DMS114 treated with DMSO at 0.1 percent for 48 hours (cell line): ENCODE data around the gene OPN1LW.
"Not testable (repeated sequence)": the region's sequence is repeated elsewhere in the genome, so short reads cannot be mapped to it uniquely, and the experiment has no call there.

ENCODE experiments used
- DNase-seq: peaks from one replicate; lab custom pipeline; 2025; ENCODE audit not compliant: unreplicated experiment; lab: John Stamatoyannopoulos, UW

Gene OPN1LW

GRCh38 chrX:154132366-154132765, 11.7 kb upstream of the OPN1LW start:
- no peak for DNase-seq

- DNase-seq, result no peak
Measured at GRCh38 chrX:154135458-154136229, 8.4 kb upstream of the OPN1LW start.

- DNase-seq, result peak; percentile 14
Measured at GRCh38 chrX:154136627-154137161, 7.3 kb upstream of the OPN1LW start.

GRCh38 chrX:154138857-154139256, 5.2 kb upstream of the OPN1LW start:
- no peak for DNase-seq

- no peak for DNase-seq
Measured at GRCh38 chrX:154140206-154140605, 3.8 kb upstream of the OPN1LW start.

GRCh38 chrX:154140742-154141141, 3.3 kb upstream of the OPN1LW start:
- no peak for DNase-seq

GRCh38 chrX:154142386-154142785, 1.7 kb upstream of the OPN1LW start:
- no peak for DNase-seq

- DNase-seq, result no peak
Measured at GRCh38 chrX:154142950-154143745, 895 bp upstream of the OPN1LW start.

GRCh38 chrX:154151030-154151429, 7.0 kb downstream of the OPN1LW start:
- DNase-seq, result not testable (repeated sequence)

GRCh38 chrX:154156221-154156620, 12.2 kb downstream of the OPN1LW start:
- DNase-seq, result not testable (repeated sequence)

- not testable (repeated sequence) for DNase-seq
Measured at GRCh38 chrX:154157207-154157606, 13.2 kb downstream of the OPN1LW start.

- DNase-seq, result not testable (repeated sequence)
Measured at GRCh38 chrX:154159345-154159744, 15.3 kb downstream of the OPN1LW start.

- not testable (repeated sequence) for DNase-seq
Measured at GRCh38 chrX:154164902-154165301, 20.9 kb downstream of the OPN1LW start.

GRCh38 chrX:154168384-154168783, 24.3 kb downstream of the OPN1LW start:
- not testable (repeated sequence) for DNase-seq

- DNase-seq, result not testable (repeated sequence)
Measured at GRCh38 chrX:154172535-154172943, 28.5 kb downstream of the OPN1LW start.

- not testable (repeated sequence) for DNase-seq
Measured at GRCh38 chrX:154174356-154174755, 30.3 kb downstream of the OPN1LW start.

- DNase-seq, result not testable (repeated sequence)
Measured at GRCh38 chrX:154182296-154182695, 38.3 kb downstream of the OPN1LW start, which contains the start of gene OPN1MW. TSS of gene OPN1MW (plus strand) at chrX:154182596. CDS start at chrX:154182678, 82 bp downstream.

- not testable (repeated sequence) for DNase-seq
Measured at GRCh38 chrX:154183794-154184193, 39.8 kb downstream of the OPN1LW start.

GRCh38 chrX:154192846-154193245, 48.8 kb downstream of the OPN1LW start:
- not testable (repeated sequence) for DNase-seq

GRCh38 chrX:154194316-154194715, 50.3 kb downstream of the OPN1LW start:
- not testable (repeated sequence) for DNase-seq

GRCh38 chrX:154196466-154196865, 52.4 kb downstream of the OPN1LW start:
- not testable (repeated sequence) for DNase-seq
